Dermis blood vessel endothelial cell (primary cell): Measurements from ENCODE around the gene HMX2. TPM values are rescaled to one million over a fixed set of nuclear protein-coding genes. Genes with fewer than 3 reads are reported as not detected.

Source experiments
- DNase-seq: peaks from one replicate; pipeline ENCODE4 v3.0.0; 2010
- total RNA-seq: library from RNA; depleted of rRNA; stranded (reverse); fragments of >200 nt; gene quantifications from 2 replicates; pipeline ENCODE4 v1.2.3, GENCODE V29; 2014

Gene HMX2
- total RNA-seq, 1 donor from 2014 or later = not detected

GRCh38 chr10:123139521-123140163 lies 8.3 kb upstream of the HMX2 start:
- DNase-seq = no peak

DNA sequence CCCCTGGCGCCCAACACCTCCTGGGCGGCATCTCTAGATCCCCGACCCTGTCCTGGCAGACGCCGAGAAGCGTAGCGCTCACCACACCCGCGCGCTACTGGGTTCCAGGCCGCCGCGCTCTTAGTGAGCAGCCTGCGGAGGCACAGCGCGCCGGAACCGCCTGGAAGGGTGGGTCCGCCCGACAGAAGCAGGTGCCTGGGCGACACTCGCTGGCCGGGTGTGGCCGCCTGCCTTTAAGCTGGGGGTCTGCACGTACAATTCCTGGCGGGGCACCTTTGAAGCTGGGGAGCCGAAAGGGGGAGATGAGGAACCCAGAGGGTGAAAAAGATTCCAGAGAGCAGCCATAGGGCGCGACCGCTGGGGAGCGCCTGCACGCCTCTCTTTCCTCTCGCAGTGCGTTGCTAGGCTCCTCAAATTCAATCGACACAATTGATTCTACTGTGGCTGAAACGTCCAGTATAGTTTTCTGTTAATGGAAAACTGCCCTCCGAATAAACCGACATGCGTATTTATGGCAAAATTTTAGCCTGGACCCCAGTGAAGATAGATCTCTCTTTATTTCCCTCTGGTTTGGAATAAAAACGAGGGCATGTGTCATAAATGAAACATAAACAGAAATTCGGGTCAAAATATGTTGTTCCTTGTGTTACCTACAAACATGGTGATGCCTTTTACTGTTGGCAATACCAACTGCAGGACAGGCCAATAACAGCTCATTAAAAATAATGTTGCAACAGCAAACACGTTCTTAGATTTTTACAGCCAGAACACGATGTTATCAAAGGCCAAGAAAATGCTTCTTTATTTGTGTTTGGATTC lies 7.6 kb upstream of the HMX2 start:
- no peak for DNase-seq

DNA sequence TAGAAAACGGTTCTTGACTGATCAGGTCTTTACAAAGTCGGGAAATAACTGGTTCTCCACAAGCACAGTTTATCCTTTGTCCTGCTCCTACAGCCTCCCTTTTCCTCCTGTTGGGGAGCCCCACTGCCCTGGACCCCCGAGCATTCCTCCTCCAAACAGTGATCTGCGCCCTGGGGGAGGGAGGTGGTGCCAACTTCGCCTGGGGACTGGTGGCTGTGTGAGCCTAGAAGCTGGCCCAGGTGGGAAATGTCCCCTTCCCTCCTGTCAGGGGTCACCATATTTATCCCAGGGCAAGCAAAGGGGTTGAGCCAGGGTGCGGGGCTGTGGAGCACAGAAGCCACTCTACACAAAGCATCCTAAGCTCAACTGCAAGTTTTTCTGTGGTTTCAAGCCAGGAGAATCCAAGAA lies 6.9 kb upstream of the HMX2 start:
- no peak for DNase-seq

DNA sequence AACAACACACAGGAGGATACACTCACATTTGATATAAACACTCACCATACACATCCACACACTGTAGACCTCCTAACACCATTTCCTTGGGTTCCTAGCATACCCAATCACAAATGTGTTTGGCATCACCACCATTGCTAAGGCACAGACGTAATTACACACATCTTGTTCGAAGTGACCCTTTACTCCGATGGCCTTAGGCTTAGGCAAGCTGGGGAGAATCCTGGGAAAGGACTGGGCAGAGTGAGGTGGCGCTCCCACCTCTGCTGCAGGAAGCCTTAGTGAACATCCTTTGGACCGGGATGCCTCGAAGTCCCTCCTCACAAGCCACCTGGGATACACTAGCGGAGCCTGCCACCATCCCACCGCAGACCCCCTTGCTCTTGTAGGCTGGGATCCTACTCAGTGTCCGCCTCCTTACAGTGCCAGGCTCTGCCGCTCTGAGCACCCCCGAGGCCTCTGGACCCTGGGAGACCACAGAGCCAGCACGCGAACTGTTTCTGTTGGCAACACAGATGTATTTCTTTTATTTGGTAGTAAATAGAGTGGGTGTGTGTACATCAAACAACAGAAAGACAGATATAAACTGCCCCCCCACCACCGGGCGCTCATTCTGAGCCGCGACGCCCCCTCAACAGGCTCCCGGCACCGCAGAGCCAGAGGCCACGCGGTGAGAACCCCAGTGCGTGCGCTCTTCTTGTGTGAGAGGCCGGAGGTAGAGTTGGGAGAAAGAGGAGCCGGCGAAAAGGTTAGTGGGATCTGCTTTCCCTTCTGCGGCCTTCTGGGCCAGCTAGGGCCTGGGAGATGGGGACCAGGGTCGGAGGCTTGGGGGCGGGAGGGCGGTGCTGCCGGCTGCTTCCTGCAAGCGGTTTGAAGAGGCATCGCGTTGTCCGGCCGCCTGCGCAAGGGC lies 5.9 kb upstream of the HMX2 start:
- DNase-seq = no peak

GRCh38 chr10:123142701-123143161 lies 5.2 kb upstream of the HMX2 start:
- no peak for DNase-seq

DNA sequence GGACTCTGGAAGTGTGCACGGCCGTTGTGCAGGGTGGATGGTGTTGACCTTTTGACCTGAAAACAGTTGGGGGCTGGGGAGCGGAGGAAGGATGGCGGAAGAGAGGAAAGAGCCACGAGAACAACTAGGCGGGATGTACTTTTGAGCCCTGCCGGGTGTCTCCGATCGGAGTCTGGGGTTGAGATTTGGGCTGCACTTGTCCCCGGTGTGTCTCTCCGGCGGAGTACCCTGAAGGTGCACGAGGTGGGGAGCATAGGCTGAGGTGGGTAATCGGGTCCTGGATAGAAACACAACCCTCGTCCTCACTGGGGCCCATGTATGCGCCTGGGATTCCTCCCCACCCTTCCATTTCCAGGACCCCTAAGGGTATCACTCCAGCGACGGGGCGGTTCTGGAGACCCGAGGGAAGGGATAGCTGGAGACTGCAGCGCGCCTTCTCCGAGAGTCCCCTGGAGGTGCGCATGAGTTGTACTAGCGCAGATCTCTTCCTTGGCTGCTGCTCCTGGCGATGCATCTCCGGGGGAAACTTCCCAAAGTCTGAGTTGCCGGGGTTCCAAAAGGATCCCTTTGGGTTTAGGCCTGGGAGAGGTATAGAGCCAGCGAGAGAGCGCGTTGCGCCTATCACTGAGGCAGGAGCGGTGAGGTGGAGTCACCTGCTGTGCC lies 4.6 kb upstream of the HMX2 start:
- DNase-seq = no peak

DNA sequence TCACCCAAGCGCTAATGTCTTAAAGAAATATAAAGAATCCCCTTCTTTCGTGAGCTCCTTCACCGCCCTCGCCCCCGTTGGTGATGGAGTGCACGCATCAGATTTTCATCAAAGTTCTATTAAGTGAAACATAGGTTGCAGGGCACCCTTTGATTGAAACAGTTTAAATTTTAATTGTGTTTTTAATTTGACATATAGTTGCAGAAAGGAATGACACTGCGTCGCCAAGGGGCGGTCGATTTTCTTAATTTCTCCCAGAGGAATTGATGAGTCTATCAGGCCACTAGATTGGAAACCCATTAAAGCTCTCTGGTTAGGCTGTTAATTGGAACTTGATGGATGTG lies 4.1 kb upstream of the HMX2 start:
- no peak for DNase-seq

DNA sequence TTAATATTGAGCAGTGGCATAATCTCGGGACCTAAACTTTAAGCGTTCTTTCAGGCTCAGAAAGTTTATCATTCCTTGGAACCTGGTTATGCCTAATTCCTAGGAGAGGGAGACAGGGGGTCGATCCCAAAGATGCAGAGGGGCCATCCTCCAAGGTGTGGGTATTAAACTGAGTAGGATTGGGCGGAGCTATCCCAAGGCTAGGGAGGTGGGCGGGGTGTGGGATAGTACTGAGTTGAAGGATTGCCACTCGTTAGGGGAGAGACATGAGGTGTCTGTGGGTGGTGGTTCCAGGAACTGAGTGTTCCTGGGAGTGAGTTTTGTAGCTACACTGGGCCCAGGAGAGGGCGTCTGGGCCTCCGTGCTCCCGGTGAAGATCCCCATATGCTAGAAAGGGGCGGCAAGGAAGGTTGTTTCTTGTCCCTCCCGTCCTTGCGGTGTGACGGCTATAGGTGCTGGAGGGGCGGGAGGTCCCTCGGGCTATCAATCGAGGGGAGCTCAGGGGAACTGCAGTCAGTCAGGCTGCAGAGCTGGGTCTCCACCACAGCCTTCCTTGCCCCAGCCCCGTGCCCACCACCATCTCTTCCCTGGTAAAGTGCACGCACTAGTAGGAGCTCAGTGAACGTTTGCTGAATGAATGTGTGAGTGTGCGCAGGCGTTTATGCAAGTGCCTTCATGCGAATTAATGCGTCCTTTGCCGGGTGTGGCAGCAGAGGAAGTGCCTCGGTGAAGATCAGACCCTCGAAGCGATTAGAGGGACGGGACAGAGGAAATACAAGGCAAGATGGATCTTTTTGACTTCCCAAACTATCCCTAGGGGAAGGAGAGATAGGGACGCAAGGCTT lies 3.0 kb upstream of the HMX2 start:
- no peak for DNase-seq

DNA sequence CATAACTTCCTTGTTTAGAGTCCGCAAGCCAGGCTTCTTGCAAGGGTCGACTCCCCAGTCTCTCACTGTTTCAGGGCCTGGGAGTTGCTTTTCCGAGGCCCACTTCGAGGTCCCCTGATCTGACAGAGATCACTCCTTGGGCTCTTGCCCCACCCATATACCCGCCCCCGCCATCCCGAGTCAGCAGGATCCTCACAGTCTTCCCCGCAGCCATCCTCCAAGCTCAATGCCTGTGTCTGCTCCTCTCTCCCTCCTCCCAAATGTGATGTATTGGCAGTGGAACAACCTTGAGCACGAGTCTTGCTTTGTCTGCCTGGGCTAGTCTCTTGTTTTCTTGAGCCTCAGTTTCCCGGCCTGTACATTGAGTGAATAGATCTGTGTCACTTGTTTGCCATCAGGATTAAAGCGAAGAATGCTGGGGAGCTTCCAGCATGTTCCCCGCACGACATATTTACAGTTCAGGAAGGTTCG lies 2.4 kb upstream of the HMX2 start:
- DNase-seq = no peak

DNA sequence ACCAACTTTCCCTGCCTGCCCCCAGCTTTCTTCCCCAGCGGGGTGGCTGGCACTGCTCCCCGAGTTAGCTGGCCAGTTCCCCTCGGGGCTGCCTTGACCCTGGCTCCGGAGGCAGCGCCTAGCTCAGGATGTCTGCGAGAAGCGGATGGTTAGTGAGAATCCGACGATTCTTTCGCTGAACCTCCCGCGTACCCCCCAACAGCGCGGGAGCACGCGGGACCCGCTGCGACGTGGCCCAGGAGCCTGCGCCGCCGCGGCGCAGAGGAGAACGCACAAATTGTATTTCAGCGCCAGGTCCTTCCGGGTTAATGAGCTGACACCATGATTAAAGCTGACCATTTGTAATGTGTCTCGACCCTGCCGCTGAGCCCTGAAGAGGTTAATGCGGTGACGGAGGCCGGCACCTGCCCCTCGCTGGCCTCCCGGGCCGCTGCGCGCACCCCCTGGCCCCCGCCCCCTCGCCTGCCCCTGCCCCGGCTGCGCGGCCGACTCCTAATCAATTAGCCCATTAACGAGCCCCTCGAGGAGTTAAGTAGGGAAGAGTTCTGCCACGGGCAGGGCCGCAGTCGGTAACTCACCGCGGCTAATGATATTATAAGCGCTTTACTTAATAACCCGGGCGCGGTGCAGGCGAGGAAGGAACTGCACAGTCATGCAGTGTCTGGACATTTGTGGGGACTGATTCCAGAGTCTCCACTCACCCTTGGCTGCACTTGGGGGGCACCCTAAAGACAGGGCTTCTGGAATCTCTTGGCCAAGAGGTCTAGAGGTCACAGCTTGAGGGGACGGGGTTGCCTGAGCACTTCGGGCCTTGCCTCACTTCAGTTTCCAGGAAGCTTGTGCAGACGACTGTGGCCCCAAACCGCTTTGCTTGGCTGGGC lies 1.7 kb upstream of the HMX2 start:
- no peak for DNase-seq

- no peak for DNase-seq
Measured at GRCh38 chr10:123146894-123147634, 872 bp upstream of the HMX2 start.

DNA sequence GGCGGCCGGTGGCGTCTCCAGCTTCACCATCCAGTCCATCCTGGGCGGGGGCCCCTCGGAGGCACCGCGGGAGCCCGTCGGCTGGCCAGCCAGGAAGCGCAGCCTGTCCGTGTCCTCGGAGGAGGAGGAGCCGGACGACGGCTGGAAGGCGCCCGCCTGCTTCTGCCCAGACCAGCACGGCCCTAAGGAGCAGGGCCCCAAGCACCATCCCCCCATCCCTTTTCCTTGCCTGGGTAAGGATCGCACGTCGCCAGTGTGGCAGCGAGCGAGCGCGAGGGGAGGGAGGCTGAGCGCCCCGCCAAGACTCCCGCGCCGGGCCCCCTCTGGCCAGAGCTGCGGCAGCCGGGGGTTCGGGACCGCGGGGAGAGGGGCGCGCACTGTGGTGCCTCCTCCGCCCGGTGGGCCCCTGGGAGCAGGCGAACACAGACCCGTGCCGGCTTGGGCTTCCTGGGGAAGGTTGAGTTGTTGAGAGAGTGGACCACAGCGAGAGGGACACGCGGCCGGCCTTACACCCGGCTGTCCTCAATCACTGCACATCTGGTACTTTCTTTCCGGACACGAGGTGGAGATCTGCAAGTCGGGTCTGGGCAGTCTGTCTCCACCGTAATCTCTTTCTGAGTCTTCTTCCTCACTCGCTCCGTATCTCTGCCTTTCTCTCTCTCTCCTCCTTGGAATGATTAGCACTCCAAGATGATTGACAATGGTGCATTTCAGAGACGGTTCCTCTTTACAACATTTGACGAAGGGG lies 652 bp downstream of the HMX2 start:
- DNase-seq = no peak

DNA sequence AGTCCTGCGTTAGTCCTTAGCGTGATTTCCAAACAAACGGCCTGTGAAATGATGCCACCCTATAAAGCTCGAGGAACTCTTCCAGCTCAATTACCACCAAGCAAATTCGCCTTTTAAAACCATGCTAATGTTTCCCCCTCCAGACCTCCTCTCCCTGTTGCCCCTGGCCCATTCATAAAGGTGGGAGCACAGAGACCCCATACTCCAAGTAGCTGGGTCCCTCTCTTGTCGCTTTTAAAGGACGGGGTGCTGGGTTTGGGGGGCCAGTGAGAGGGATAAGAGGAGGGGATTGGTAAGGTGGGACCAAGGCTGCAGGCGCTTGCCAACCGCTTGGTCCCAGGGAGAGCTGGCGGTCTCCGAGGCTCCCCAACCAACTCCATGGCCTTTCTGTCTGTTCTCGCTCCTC lies 1.2 kb downstream of the HMX2 start:
- no peak for DNase-seq

DNA sequence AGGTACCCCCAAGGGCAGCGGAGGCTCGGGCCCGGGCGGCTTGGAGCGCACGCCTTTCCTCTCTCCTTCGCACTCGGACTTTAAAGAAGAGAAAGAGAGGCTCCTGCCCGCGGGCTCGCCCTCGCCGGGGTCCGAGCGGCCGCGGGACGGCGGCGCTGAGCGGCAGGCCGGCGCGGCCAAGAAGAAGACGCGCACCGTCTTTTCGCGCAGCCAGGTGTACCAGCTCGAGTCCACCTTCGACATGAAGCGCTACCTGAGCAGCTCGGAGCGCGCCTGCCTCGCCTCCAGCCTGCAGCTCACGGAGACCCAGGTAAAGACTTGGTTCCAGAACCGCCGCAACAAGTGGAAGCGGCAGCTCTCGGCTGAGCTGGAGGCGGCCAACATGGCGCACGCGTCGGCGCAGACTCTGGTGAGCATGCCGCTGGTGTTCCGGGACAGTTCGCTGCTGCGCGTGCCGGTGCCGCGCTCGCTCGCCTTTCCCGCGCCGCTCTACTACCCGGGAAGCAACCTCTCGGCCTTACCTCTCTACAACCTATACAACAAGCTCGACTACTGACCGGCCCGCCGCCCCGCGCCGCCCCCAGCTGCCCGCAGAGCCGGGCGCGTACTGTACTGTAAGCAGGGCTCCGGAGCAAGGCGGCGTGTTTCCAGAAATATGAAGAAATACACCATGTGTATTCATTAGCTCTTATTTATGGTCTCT lies 1.8 kb downstream of the HMX2 start:
- peak; percentile 61 for DNase-seq

GRCh38 chr10:123150271-123150985 lies 2.5 kb downstream of the HMX2 start:
- no peak for DNase-seq

DNA sequence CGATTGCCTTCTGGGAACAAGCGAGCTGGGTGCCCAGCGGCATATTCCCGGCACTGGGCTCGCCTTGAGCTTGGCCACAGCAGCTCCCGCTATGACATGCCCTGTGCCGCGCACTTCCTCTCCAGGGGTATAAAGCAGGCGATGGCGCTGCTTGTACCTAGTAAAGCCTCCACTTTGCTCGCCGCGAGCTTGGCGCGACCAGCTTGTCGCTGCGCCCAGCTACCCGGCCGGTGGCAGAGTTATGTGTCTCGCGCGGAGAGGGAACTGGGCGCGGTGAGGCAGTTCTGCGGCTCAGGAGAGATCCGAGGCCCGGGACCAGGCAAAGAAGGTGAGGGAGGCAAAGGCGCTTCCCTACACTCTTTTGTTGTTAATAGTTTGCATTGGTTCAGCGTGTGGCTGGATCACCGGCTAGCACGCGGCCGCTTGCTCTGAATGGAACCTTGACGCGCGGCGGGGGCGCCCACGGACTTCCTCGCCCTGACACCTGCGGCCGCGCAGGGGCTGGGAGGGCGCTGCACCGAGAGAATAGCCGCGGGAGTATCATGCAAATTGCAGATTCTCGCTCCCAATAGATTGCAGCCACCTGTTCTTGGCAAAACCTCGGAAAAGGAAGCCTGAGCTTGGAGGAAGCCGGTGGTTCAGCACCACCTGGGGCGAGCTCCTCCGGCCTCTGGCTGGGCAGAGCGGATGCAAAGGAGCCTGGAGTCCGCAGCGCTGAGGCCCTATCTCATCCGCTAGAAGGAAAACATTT lies 3.2 kb downstream of the HMX2 start:
- DNase-seq = peak; percentile 38

DNA sequence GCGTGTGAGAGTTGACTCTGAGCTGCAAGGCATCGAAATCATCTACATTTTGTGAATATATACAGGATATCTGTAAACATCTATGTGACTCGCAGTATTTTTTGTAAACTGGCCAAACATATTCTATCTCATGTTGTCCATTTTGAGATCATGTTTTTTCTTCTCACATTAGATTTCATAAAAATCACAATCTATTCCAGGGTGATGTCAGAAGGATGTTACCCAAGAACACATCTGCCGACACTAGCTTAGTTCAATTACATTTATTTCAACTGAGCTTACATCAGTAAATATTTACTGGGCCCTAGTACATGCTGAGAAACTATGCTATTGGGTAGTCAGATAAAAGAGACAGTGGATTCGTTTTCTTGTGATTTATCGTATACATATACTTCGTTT lies 3.8 kb downstream of the HMX2 start:
- no peak for DNase-seq
